ENCODE results near the gene GAD2. TPM values are rescaled to one million over a fixed set of nuclear protein-coding genes. Genes with fewer than 3 reads are reported as not detected.

GAD2 gene
- total and polyA plus RNA-seq, 9 of the 15 experiments (the other 6 are each of a cell fraction or from before 2014, with no cell fraction given): not detected

DNA sequence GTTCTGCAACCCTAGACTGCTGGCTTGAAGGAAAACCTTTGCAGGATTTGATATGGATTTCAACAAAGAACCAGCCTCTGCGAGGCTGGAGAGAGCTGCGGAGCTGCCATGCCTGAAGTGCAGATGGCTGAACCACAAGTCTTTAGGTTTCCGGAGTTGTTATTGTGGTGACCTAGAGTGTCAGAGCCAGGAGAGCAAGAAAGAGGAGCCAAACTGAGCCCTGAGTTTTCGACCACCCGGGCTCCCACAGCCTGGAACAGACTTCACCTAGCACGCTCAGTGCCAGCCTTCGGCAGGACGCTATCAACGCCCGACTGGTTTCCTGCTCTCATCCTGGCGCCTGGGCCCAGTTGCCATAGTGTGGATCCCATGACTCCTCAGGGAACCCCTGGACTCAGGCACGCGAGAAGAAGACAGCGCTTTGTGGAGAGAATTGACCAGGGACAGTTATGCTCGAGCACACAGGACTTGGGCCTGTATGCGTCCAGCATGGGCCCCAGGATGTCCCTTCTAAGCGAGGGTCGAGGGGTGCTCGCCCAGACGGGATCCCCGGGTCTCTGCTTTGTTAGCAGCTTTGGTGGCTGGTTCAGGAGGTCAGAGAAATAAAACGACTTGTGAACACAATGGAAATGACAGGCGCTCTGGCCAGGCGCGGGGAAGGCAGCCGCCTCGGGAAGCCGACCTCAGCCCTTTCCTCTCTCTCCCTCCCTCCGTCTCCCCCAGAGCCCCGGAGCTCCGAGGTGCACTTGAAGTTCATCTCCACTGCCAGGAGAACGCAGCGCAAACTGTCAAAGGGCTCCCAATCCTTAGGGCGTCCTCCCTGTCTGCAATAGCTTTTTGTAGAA, 1.8 kb upstream of the GAD2 start:
- ATAC-seq (no peak), FAIRE-seq (no peak), DNase-seq (ENCODE audit: extremely low read depth in 1 of 4, low spot score in 3 of 4) (no peak)
- Histone ChIP-seq H3K9me1 (ENCODE audit: control insufficient read depth, insufficient read depth, low read length) (no peaks in the 10 kb centered on the region), H3K4me3 (no peak overlapping the region), H4K20me1 (replicated peaks; ENCODE audit: control insufficient read depth, insufficient read depth, low read length) (no peaks in the 10 kb centered on the region), H2AFZ (ENCODE audit: low read depth, low read length) (no peak overlapping the region), H3K9ac (ENCODE audit: insufficient read depth in 1 of 2, low read depth in 2 of 2, low read length in 2 of 2) (no peak overlapping the region), H3K4me1 (replicated peaks in 1 of 2; ENCODE audit: control insufficient read depth in 2 of 2, insufficient read depth in 2 of 2, low read length in 2 of 2) (peaks cover 0 to 13% of the 10 kb centered on the region in 2 experiments; a peak in 1 of 5 replicates), H3K27me3 (ENCODE audit: control insufficient read depth in 2 of 2, insufficient read depth in 2 of 2, low read length in 2 of 2) (peaks cover 28 to 67% of the 10 kb centered on the region in 2 experiments; a peak in 3 of 5 replicates), H3K9me3 (replicated peaks; ENCODE audit: control insufficient read depth, insufficient read depth, low read depth, low read length) (no peaks in the 10 kb centered on the region), H3K36me3 (ENCODE audit: control insufficient read depth, insufficient read depth, low read length) (no peaks in the 10 kb centered on the region), H3K4me2 (ENCODE audit: insufficient read depth, low read length) (no peak overlapping the region), H3K27ac (ENCODE audit: extremely low read depth, low read depth, low read length) (no peak overlapping the region), H3K79me2 (ENCODE audit: control insufficient read depth, insufficient read depth, low read length) (no peaks in the 10 kb centered on the region)
- ChIA-PET CTCF (ENCODE audit: low intra/inter-chr PET ratio) (no interaction called here), POLR2A (no interaction called here)
- intact Hi-C loops (cut with micrococcal nuclease) (no loop called here), in situ Hi-C loops (cut with MboI) (no loop called here)
- BruUV-seq (replicated peaks): no TSS peak
- 2% methylated on average over 27 of the region's 34 CpGs for WGBS (ENCODE audit: insufficient coverage, low coverage, missing lambda C conversion rate)
- no peak for TF ChIP-seq SAFB (IDR thresholded peaks at IDR 0.05; ENCODE audit: borderline replicate concordance, low read depth, low read length)
- TF ChIP-seq ZNF407 (IDR thresholded peaks at IDR 0.05; ENCODE audit: low read depth): no peak
- TF ChIP-seq, protein P1, sequence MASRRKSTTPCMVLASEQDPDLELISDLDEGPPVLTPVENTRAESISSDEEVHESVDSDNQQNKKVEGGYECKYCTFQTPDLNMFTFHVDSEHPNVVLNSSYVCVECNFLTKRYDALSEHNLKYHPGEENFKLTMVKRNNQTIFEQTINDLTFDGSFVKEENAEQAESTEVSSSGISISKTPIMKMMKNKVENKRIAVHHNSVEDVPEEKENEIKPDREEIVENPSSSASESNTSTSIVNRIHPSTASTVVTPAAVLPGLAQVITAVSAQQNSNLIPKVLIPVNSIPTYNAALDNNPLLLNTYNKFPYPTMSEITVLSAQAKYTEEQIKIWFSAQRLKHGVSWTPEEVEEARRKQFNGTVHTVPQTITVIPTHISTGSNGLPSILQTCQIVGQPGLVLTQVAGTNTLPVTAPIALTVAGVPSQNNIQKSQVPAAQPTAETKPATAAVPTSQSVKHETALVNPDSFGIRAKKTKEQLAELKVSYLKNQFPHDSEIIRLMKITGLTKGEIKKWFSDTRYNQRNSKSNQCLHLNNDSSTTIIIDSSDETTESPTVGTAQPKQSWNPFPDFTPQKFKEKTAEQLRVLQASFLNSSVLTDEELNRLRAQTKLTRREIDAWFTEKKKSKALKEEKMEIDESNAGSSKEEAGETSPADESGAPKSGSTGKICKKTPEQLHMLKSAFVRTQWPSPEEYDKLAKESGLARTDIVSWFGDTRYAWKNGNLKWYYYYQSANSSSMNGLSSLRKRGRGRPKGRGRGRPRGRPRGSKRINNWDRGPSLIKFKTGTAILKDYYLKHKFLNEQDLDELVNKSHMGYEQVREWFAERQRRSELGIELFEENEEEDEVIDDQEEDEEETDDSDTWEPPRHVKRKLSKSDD (conservative IDR thresholded peaks at IDR 0.05; ENCODE audit: low read length): no peak
- no peak for TF ChIP-seq KDM5B (IDR thresholded peaks at IDR 0.05; ENCODE audit: insufficient replicate concordance, low read depth, low read length)
- TF ChIP-seq, protein P2, sequence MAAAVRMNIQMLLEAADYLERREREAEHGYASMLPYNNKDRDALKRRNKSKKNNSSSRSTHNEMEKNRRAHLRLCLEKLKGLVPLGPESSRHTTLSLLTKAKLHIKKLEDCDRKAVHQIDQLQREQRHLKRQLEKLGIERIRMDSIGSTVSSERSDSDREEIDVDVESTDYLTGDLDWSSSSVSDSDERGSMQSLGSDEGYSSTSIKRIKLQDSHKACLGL (CRISPR knock-in tag; IDR thresholded peaks at IDR 0.05; ENCODE audit: borderline replicate concordance, poor library complexity, severe bottlenecking): no peak

All from K562 (cell line).